Measurements from ENCODE around the gene GNA14. TPM values are rescaled to one million over a fixed set of nuclear protein-coding genes. Genes with fewer than 3 reads are reported as not detected.
A peak's percentile ranks its signal among the peaks of the same experiment; 100 is the strongest.

The GNA14 gene
- total RNA-seq, 1 experiment from 2014 or later, result not detected

- POLR2A ChIA-PET, result interaction anchor here (0.6 to 1.5 kb wide), 2 partner anchors 286 to 317 kb away, joined by 3 to 5 read pairs; no protein-coding TSS in a partner anchor
- peak; percentile 98 for TF ChIP-seq CTCF (IDR thresholded peaks at IDR 0.05; ENCODE audit: unreplicated experiment)
- Mint-ChIP-seq H3K36me3 (ENCODE audit: insufficient read depth, unreplicated experiment) (peaks cover 5% of the 10 kb centered on the region), H3K27me3 (ENCODE audit: insufficient read depth, unreplicated experiment) (no peaks in the 10 kb centered on the region), H3K4me1 (ENCODE audit: insufficient read depth, unreplicated experiment) (peaks cover 4% of the 10 kb centered on the region), H3K27ac (ENCODE audit: low read depth, unreplicated experiment) (no peak overlapping the region), H3K4me3 (ENCODE audit: unreplicated experiment) (no peak overlapping the region), H3K9me3 (ENCODE audit: unreplicated experiment) (no peaks in the 10 kb centered on the region)
- BruUV-seq (replicated peaks), result no TSS peak
- intact Hi-C loops (cut with micrococcal nuclease), result loop anchor here (1.0 to 10.0 kb wide), 8 partner anchors 24 to 931 kb away; no protein-coding TSS in a partner anchor
- DNase-seq (ENCODE audit: unreplicated experiment), result peak; percentile 61
- CTCF ChIA-PET, result interaction anchor here (0.6 to 7.7 kb wide), 70 partner anchors 8 to 896 kb away, joined by 3 to 121 read pairs (median 4); partner anchors contain the start of gene GNA14
Observed at GRCh38 chr9:77433675-77434445, 214.3 kb downstream of the GNA14 start.

GRCh38 chr9:77432053-77432452 lies 216.1 kb downstream of the GNA14 start:
- ChIA-PET CTCF (interaction anchor here (0.6 to 7.7 kb wide), 11 partner anchors 14 to 686 kb away, joined by 3 to 121 read pairs (median 6); no protein-coding TSS in a partner anchor), POLR2A (no interaction called here)
- Mint-ChIP-seq H3K27me3 (ENCODE audit: insufficient read depth, unreplicated experiment) (no peaks in the 10 kb centered on the region), H3K4me3 (ENCODE audit: unreplicated experiment) (no peak overlapping the region), H3K27ac (ENCODE audit: low read depth, unreplicated experiment) (no peak overlapping the region), H3K4me1 (ENCODE audit: insufficient read depth, unreplicated experiment) (peaks cover 4% of the 10 kb centered on the region), H3K9me3 (ENCODE audit: unreplicated experiment) (no peaks in the 10 kb centered on the region), H3K36me3 (ENCODE audit: insufficient read depth, unreplicated experiment) (peaks cover 5% of the 10 kb centered on the region)
- no peak for TF ChIP-seq CTCF (IDR thresholded peaks at IDR 0.05; ENCODE audit: unreplicated experiment)
- intact Hi-C loops (cut with micrococcal nuclease), result loop anchor here (5.0 to 10.0 kb wide), 3 partner anchors 140 to 933 kb away; no protein-coding TSS in a partner anchor
- no peak for DNase-seq (ENCODE audit: unreplicated experiment)
- BruUV-seq (replicated peaks), result no TSS peak

- TF ChIP-seq CTCF (IDR thresholded peaks at IDR 0.05; ENCODE audit: unreplicated experiment), result no peak
- no peak overlapping the region for H3K4me3 Mint-ChIP-seq (ENCODE audit: unreplicated experiment)
- ChIA-PET POLR2A (no interaction called here), CTCF (interaction anchor here (1.3 to 7.4 kb wide), 2 partner anchors 11 to 27 kb away, joined by 3 to 121 read pairs; no protein-coding TSS in a partner anchor)
- peaks cover 5% of the 10 kb centered on the region for H3K36me3 Mint-ChIP-seq (ENCODE audit: insufficient read depth, unreplicated experiment)
- no peak overlapping the region for H3K27ac Mint-ChIP-seq (ENCODE audit: low read depth, unreplicated experiment)
- peaks cover 7% of the 10 kb centered on the region for H3K4me1 Mint-ChIP-seq (ENCODE audit: insufficient read depth, unreplicated experiment)
- intact Hi-C loops (cut with micrococcal nuclease), result loop anchor here (5.0 to 10.0 kb wide), 3 partner anchors 138 to 935 kb away; no protein-coding TSS in a partner anchor
- no peaks in the 10 kb centered on the region for H3K27me3 Mint-ChIP-seq (ENCODE audit: insufficient read depth, unreplicated experiment)
- no TSS peak for BruUV-seq (replicated peaks)
- H3K9me3 Mint-ChIP-seq (ENCODE audit: unreplicated experiment), result no peaks in the 10 kb centered on the region
- DNase-seq (ENCODE audit: unreplicated experiment), result no peak
Observed at GRCh38 chr9:77429928-77430327, 218.2 kb downstream of the GNA14 start.

GRCh38 chr9:77427256-77427927 lies 220.7 kb downstream of the GNA14 start:
- H3K4me1 Mint-ChIP-seq (ENCODE audit: insufficient read depth, unreplicated experiment), result peaks cover 5% of the 10 kb centered on the region
- no peaks in the 10 kb centered on the region for H3K36me3 Mint-ChIP-seq (ENCODE audit: insufficient read depth, unreplicated experiment)
- CTCF ChIA-PET, result interaction anchor here (0.5 to 1.4 kb wide), 5 partner anchors 29 to 788 kb away, joined by 3 to 5 read pairs (median 3); no protein-coding TSS in a partner anchor
- no peak overlapping the region for H3K4me3 Mint-ChIP-seq (ENCODE audit: unreplicated experiment)
- no peak overlapping the region for H3K27ac Mint-ChIP-seq (ENCODE audit: low read depth, unreplicated experiment)
- POLR2A ChIA-PET, result no interaction called here
- H3K27me3 Mint-ChIP-seq (ENCODE audit: insufficient read depth, unreplicated experiment), result no peaks in the 10 kb centered on the region
- no peak for DNase-seq (ENCODE audit: unreplicated experiment)
- no peak for TF ChIP-seq CTCF (IDR thresholded peaks at IDR 0.05; ENCODE audit: unreplicated experiment)
- no TSS peak for BruUV-seq (replicated peaks)
- intact Hi-C loops (cut with micrococcal nuclease), result no loop called here
- H3K9me3 Mint-ChIP-seq (ENCODE audit: unreplicated experiment), result no peaks in the 10 kb centered on the region

Measured in MCF 10A (cell line).